CD4-positive, alpha-beta T cell treated with Interleukin-10 for 1 hour (primary cell): ENCODE data around the gene AGPAT3.

Experiments used
- DNase-seq: peaks from one replicate; pipeline ENCODE4 v3.0.0-alpha.2; 2020

Gene AGPAT3

GRCh38 chr21:43927591-43928221 lies 62.7 kb downstream of the AGPAT3 start:
- no peak for DNase-seq

DNA sequence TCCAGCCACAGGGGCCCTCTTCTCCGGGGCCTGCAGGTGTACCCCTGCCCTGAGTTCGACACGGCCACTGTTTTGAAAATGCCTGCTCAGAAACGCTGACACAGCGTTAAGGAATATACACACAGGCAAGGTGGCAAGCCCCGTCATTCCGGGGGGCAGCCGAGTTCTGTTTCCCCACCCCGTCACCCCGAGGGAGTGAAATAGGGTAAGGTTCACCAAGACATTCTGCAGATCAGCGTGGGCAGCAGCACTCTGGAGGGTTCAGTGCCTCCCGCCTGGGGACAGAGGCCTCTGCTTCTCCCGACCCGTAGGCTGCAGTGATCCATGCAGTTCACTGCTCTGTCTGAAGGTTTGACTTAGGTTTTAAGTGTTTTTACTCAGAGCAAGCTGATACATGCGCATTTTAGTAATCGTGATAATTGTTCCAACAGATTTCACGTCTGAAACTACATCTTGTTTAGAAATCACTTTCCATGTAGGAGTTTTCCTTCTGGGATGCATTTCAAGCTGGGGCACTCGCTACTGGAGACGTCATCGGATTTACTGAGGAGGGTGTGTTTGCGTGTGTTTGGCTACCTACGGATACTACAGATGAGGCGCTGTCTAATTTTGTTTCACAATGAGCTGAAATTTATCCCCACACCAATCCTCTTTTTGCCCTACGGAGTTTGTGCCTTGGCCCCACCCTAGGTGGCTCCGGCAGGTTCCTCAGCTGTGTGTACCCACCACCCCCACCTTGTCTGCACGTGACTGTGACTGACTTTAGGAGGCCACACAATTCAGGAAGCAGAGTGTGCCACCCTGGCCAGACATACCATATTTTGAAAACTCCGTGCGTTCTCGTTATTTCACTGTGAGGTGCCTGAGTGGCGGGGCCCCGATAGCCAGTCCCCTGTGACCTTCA lies 63.5 kb downstream of the AGPAT3 start:
- no peak for DNase-seq

DNA sequence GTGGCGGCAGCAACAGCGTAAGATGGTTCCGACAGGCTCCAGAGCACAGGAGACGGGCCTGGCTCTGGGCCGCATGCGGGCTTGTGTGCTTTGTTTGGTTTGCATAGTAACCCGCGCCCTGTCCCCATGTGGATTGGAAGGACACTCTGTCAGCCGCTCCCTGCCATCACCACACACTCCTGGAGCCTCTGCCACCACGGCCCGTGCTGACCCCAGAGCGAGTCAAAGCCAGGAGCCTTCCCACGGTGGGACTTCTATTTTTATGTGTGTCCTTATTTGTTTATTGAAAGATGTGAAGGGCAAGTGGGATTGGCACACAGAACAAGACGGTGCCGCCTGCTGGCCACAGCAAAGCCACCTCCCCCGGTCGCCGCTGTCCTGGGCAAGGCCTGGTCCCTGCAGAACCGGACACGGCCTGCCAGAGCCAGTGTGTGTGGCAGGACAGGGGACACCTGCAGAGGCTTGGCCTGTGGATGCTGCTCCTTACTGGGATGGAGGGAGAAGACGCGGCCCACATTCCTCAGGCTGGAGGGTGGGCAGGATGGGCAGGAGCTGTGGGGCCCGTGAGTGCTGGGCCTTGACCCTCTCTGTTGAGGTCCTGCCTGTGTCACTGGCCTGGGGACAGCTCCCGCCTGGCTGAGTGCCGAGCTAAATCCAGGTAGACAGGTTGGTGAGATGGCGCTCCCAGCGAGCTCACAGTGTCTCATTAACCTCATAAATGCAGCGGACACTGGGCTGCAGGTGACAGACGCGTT lies 64.4 kb downstream of the AGPAT3 start:
- DNase-seq: no peak

GRCh38 chr21:43930074-43930847 lies 65.2 kb downstream of the AGPAT3 start:
- no peak for DNase-seq

- DNase-seq: no peak
These were observed 65.9 kb downstream of the AGPAT3 start for GRCh38 chr21:43930848-43931375.

GRCh38 chr21:43931489-43931888 lies 66.5 kb downstream of the AGPAT3 start:
- no peak for DNase-seq

DNA sequence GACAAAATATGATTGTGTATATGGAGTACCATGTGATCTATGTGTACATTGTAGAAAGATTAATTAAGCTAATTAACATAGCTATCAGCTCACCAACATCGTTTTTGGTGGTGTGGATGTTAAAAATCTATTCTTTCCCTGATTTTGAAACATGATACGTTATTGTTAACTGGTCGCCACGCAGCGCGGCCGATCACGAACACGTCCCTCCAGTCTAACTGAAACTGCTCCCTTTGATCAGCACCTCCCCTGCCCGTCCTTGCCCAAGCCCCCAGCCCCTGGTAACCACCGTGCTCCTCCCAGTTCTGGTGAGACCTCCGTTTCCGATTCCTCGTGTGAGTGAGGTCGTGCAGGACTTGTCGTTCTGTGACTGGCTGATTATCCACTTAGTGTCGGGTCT lies 67.0 kb downstream of the AGPAT3 start:
- DNase-seq: no peak

DNA sequence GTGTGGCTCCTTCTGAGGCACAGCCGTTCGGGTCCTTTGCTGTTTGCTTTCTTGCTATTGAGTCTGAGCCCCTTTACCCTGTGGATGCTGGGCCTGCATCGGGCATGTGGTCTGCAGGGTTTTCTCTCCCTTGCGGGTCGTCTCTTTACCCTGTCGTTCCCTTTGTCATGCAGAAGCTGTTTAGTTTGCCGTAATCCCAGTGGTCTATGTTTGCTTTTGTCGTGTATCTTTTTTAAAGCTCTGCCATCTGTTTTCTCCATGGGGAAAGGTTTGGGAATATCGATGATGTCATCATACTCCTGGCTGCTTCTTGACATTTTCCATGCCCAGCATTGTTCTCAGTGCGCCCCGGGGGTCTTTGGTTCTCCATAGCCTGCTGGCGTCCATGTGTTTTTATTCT lies 68.2 kb downstream of the AGPAT3 start:
- DNase-seq: no peak

DNA sequence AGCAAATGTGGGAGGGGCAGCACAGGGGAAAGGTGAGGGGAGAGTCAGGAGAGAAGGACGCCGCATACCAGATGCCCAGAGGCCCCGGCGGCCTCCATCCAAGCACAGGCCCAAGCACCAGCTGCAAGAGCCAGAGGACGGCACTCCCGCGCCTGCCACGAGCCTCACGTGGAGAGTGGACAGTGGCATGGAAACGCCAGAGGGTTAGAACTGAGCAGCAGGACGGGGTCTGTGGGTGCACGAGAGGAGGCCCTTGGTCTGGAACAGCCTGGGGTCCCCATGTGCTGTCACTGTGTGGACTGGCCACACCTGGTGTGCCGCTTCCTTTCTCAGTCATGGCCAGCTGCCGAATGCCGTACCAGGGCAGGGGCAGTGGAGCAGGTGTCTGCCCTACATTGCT lies 68.7 kb downstream of the AGPAT3 start:
- DNase-seq: no peak

- DNase-seq: no peak
These were observed 69.1 kb downstream of the AGPAT3 start for GRCh38 chr21:43934116-43934515.

DNA sequence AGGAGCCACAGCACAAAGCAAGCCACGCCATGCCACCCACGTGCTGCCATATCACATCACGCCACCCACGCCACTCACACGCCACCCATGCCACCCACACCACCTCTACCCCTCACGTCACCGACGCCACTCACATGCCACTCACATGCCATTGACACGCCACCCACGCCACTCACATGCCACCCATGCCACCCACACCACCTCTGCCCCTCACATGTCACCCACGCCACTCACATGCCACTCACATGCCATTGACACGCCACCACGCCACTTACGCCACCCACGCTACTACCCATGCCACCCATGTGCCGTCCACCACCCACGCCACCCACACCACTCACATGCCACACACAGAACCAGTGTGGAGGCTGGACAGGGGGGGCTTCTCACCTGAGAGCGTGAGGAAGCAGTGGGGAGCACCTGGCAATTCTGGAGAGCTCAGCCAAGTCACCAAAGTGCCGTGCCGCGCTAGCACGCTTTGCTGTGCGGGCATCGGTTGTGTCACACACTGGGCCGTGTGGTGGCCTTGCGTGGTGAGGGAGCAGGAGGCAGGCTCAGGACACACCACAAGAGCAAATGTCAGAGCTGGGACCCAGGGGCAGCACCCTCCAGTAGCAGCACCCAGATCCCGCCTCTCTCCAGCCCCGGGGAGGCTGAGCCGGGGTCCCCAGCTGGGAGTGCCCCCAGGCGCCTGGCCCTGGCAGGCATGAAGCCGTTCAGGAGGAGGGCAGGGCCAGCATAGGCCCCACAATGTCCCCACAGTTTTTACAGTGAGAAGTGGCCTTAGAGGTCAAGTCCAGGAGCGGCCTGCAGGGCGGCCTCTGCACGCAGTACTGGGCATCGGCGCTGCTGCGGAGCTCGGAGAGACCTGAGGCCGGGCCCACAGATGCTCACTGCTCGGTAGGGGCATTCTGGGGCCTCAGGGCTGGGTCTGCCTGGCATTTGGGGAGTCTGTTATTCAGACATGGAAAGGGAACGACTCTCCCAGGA lies 70.0 kb downstream of the AGPAT3 start:
- DNase-seq: no peak

DNA sequence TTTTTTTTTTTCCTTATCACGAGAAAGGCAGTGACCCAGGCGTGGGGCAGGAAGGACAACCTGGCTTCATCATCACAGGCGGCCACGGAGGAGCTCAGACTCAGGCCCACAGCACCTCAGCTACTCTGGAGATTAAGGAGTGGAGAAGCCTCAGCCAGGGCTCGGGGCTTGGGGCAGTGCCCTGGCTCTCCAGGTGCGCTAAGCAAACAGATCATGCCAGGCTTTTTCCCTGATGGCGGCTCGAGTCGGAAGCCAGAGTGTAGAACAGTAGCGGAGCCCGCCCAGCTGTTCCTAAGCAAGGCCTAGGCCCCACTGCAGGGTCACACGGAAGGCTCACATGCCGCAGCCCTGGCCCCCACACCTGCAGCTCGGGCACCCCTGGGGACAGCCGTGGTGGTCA lies 70.7 kb downstream of the AGPAT3 start:
- no peak for DNase-seq

- DNase-seq: no peak
These were observed 71.4 kb downstream of the AGPAT3 start for GRCh38 chr21:43936247-43936967.

- DNase-seq: no peak
These were observed 72.2 kb downstream of the AGPAT3 start for GRCh38 chr21:43937051-43937832.

DNA sequence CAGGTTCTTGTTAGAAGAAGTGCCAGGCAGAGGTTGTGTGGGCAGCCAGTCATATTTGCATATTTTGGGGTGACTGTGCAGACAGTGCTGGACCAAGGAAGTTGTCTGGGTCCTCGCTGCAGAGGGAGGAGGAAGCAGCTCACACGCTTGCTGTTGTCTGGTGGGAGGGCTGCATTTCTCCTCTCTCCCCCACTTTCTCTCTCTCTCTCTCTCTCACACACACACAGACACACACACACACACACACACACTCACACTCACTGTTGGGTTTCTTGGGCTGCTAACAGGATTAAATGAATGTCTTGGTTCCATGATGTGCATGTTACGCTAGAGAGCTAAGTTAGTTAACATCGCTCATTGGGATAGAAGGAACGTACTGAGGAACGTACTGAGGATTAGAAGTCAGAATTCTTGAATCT lies 72.9 kb downstream of the AGPAT3 start:
- no peak for DNase-seq

DNA sequence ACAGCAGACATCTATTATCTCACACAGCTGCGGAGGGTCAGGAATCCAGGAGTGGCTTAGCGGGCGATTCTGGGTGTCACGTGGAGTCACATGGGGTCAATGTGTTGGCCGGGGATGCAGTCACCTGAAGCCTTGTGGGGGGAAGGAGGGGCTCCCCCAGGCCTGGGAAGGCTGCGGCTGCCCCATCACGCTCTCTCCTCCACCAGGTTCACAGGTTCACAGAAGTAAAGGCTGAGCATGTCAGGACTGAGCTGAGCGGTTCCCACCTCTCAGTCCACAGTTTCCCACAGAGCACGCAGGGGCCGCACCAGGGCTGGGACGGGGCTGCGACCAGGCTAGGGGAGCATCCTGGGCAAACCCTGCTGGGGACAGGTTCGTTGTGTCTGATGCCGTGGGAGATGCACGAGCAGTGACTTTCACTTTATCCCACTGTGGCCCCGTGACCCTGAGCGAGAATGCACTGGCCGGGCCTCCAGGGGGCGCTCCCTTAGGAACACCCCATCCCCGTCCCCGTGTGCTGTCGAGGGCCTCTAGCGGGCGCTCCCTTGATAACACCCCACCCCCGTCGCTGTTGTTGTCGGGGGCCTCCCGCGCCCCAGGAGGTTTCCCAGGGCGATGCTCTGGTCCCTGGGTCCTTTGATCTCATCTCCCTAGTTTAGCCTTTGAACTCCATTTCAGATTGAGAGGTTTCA lies 73.9 kb downstream of the AGPAT3 start:
- DNase-seq: peak; percentile 89

DNA sequence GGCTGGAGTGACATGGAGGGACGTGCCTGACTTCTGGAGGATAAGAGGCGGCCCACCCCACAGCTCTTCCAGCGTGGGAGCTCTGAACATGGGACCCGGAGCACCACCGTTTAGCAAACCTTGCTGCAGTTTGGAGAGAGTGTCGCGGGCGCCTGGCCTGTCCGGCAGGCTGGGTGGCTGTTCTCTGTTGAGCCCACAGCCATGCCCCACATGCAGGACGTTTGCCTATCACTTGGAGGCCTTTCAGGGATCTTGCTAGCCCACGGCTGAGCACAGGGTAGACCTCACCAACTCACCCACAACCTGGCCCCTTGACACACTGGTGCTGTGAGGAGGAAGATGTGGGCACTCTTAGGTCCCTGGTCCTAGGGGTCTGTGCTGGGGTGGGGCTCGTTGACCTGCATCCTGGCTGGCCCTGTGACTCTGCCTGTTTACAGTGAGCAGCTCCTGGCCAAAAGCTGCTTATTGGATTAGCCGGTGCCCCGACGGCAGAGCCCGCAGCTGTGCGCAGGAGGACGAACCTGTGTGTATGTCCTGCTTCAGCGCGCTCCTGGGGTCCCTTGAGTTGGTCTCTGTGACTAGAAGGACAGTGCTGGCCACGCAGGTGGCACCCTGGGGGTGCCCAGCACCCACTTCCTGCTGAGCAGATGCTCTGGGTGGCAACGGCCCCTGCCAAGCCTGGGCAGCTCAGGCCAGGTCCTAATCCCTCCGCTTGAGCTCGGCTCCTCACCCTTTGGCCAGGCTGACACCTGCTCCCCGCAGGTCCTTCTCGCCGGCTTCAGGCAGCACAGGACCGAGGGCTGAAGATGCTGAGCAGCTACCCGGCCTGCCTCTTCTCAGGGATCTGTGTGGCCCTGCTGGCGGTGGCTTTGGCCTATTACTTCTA lies 74.7 kb downstream of the AGPAT3 start:
- no peak for DNase-seq
